GM18951 (cell line): ENCODE data around the gene CSNK1A1L.

Experiments used
- POLR2A ChIP-seq: IDR thresholded peaks from 4 replicates; pipeline ENCODE4 v1.6.1; 2011; ENCODE audit warnings: mild to moderate bottlenecking; ENCODE audit not compliant: insufficient read length, insufficient read depth; ENCODE audit errors: extremely low read depth
- in situ Hi-C: fragments of 300-500 bp; cut with MboI; formaldehyde crosslinking; loops from one replicate; pipeline ENCODE4 v1.12.0; 2022; ENCODE audit warnings: low sequenced_read_pairs, mixed read lengths, inconsistent platforms; ENCODE audit not compliant: unreplicated experiment

CSNK1A1L gene

DNA sequence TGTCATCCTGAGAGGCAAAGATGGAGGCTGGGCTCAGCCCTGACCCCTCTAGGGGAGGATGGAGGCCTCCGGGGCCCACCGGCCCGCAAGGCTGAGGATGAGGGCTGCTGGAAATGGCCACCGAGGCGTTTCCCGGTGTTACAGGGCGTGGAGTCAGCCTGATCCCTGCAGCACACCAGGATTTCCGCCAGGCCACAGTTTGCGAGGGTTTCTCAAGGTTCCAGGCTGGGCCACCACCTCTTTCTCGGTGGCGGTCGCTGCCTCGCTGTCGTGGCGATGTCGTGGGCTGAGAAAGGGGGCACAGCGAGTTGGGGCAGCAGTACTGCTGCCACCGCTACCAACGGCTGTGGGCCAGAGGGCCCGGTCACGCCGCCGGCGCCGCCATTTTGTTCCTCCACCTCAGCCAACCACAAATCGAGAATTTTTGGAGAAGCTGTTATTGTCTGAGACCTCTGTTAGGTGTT is at the start of gene CSNK1A1L:
Gene CSNK1A1L (minus strand): TSS at position 414 of the 464 bp plus-strand sequence. CDS start 408 bp downstream, at position 6.
- no peak for TF ChIP-seq POLR2A
- in situ Hi-C loops, result no loop called here

DNA sequence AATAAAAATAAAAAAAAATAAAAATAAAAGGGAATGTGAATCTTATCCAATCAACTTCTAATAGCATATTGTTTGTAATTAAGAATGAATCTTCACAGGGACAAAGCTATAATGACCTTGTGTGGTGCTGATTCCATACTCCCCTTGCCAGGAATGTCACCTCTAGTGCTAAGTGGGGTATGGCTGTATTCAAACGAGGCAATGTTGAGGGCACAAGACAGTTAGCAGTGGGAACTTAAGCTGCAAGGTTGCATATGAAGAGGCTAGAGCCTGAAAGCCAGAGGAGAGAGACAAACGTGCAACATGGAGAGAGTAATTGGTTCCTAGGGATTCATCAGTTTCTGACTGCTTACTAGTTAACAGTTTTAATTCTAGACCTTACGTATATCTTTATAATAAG is 43.9 kb upstream of the CSNK1A1L start:
- no peak for TF ChIP-seq POLR2A
- in situ Hi-C loops, result no loop called here

DNA sequence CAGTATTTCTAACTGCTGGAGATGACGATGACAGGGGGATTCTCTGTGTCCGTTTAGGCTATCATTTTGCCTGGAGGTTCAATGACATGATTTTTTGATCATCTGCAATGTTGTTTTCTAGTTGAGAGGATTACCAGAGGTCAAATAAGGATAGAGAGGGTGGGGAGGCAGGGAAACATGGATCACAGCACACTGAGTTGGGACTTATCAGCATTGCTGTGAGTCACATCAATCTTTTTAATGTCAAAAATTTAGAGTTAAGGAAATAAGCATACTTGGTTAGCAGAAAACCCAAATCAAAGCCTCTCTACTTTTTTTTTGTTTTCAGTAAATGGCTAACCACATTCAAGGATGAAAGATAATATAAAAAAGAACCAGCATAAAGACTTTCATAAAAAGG is 43.0 kb upstream of the CSNK1A1L start:
- TF ChIP-seq POLR2A, result no peak
- in situ Hi-C loops, result no loop called here

DNA sequence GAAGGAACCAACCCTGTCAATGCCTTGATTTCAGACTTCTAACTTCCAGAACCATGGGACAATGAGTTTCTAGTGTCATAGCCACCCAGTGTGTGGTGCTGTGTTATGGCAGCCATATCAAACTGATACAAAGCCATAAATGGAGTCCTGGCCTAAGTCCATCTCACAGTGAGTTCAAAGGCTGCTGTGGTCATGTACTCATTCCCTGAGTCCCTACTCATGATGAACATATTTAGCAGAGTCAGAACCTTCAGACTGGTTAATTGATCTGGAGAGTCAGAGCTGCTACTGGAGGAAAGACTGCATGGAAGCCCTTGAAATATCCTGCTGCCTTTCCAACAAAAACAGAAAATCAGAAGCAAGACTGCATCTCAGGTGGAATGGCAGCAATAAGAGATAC is 39.2 kb upstream of the CSNK1A1L start:
- no peak for TF ChIP-seq POLR2A
- in situ Hi-C loops, result no loop called here

DNA sequence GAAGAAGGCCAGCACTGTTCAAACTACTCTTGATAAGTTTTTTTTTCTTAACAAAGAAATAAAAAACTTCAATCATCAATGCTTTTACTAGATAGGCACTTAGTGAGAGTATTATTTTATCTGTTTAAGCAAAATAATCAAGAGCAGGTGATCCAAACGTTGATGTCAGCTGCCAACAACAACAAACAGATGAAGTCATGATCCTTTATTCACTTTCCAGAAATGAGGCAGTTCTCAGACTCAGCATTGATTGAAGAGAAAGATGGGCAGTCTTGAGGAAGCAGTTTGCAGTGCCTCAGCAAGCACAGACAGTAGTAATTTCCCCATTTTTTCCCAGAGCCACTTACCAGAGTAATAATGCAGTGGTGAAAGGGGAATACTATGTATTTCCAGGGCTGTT is 38.4 kb upstream of the CSNK1A1L start:
- in situ Hi-C loops, result no loop called here

DNA sequence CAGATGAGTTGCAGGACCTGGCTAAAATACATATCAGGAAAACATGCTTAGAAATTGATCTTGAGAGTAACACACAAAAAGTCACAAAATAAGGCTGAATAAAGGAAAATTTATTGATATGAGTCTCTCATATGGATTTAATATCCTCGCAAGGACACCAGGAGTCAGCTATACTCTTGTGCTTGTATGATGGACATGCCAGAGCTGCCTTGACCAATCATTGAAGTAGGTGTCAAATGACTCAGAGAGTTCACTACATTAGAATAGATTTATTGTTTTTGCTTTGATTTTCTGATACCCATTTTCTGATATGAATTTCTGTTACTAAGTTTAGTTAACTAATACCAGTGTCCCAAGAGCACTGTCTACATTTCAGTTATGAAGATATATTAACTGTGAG is 37.4 kb upstream of the CSNK1A1L start:
- no peak for TF ChIP-seq POLR2A
- in situ Hi-C loops, result no loop called here

More for the DNA sequence above, 38.4 kb upstream of the CSNK1A1L start:
- no peak for TF ChIP-seq POLR2A

DNA sequence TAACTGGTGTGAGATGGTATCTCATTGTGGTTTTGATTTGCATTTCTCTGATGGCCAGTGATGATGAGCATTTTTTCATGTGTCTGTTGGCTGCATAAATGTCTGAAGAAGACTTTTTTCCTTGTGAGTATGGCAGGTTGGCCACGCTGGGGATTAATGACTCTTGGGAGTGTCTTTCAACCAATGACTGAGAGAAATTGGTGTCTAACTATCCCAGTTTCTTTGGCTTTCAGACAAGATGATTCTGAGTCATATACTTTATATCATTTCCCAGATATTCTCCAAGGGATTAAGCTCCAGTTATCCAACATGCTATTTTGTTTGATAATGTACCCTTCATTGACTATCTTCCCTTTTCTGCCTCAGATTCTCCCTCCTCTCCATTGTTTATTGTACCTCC is 35.5 kb upstream of the CSNK1A1L start:
- no peak for TF ChIP-seq POLR2A
- in situ Hi-C loops, result no loop called here

DNA sequence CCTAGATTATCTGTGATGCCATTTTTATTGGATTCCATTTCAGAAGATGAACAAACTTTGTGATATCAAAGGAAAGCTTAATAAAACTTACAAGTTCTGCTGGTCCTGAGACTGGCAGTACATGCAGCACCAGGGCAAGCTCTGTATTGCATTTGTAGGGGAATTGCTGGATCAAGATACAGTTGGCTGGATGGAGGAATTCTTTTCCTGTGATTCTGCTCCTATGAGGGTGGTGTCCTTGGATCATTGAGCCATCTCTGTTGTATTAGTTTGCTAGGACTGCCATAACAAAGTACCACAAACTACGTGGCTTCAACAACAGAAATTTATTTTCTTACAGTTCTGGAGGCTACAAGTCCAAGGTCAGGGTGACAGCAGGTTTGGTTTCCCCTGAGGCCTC is 33.9 kb upstream of the CSNK1A1L start:
- in situ Hi-C loops, result no loop called here

DNA sequence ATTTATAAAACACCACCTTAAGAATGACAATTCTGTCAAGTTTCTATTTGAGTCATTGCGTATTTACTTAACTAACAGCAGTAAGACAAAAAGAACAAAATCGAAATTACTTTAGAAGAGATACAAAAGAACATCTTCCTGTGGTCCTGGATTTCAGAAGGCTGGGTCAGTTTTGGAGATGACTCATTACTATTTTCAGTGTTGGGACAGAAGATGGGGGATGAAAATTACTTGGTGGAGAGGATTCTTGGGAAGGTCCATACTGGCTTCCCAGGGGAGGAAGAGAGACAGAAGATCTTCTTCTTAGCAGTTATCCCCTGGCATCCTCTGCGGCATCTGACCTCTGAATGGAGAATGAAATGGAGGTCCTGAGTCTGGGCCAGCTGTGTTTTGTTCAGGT is 33.5 kb upstream of the CSNK1A1L start:
- in situ Hi-C loops, result no loop called here

More for the DNA sequence above, 33.9 kb upstream of the CSNK1A1L start:
- TF ChIP-seq POLR2A, result no peak

DNA sequence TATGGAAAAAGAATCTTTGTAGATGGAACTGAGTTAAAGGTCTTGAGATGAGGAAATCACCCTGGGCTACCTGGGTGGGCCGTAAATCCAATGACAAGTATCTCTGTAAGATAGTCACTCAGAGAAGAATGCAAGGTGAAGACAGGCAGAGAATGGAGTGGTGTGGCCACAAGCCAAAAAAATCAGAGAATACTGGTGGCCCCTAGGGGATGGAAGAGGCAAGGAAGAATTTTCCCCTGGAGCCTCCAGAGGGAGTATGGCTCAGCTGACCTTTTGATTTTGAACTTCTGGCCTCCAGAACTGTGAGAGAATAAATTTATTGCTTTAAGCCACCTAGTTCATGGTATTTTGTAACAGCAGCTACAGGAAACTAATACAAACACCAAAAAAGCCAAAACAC is 32.7 kb upstream of the CSNK1A1L start:
- TF ChIP-seq POLR2A, result no peak
- in situ Hi-C loops, result no loop called here

More for the DNA sequence above, 33.5 kb upstream of the CSNK1A1L start:
- TF ChIP-seq POLR2A, result no peak

DNA sequence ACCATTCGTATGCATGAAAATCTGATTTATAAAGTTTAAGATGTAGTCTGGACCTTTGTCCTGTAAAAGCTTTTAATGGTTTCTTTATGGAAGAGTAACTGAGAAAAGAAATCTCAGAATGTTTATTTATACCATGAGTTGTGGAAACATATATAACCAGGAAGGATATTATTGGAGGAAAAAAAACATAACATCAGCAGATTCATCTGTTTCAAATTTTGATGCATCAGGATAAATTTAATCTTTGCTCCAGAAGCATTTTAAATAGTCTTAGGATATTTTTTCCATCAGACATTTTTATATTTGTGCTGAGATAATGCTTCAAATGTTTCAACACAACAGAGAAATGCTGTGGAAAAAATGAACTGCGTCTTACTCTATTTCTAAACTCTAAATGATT is 31.2 kb upstream of the CSNK1A1L start:
- in situ Hi-C loops, result no loop called here
- no peak for TF ChIP-seq POLR2A

DNA sequence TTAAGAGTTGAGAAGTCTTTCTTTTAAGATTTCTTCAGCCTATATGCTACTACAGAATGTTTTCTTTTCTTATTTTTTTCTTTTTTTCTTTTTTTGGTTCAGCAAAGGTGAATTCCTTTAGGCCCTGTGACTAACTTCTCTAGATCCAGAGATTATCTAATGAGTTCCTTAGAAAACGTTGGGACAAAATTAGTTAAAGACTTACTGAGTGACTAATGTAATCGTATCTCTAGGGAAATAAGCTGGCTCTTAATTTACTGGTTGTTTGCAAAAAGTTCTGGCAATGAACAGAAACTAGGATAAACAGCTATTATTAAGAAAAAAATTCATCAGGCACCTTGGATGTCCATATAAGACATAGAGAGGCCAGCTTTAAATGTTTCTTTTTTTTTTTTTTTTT is 30.7 kb upstream of the CSNK1A1L start:
- no peak for TF ChIP-seq POLR2A
- in situ Hi-C loops, result no loop called here

DNA sequence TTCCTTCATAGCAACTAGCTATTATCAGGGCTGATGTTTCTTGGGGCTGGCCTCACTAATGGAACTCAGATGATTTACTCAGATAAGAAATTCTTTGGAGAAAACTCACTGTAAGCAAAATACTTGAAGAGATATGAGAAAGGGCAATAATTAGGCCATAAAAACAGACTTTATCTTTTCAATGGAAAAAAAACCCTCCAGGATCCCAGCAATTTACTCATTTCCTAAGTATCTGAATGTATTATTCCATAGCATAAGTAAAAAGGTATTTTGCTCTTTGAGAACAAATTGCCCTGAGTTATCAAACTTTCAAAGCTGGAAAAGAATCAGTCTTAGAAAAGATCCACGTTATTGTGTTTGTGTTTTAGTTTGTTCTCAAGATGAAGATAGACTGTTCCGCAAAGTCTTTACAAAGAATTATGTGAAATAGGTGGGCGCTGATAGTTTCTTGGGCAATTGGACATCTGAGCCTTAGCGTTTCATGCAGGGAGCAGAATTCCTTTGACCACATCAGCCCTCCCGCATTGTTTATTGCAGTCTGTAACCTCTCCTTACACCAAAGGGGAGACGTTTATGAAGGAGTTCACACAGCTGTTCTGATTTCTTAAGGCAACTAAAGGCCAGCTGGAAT is 29.1 kb upstream of the CSNK1A1L start:
- in situ Hi-C loops, result no loop called here
- no peak for TF ChIP-seq POLR2A

DNA sequence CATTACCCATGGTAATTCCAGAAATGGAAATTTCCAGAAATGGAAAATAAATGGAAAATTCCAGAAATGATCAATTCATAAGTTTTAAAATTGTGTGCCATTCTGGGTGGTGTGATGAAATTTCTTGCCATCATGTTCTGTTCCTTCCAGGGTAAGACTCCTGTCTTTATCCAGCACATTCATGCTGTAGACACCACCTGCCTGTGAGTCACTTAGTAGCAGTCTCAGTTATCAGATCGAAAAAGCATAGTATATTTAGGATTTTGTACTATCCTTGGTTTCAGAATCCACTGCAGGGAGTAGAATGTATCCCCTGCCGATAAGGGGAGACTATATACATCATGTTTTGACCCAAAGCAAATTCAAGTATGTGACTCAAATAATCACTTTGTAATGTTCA is 26.7 kb upstream of the CSNK1A1L start:
- TF ChIP-seq POLR2A, result no peak
- in situ Hi-C loops, result no loop called here

DNA sequence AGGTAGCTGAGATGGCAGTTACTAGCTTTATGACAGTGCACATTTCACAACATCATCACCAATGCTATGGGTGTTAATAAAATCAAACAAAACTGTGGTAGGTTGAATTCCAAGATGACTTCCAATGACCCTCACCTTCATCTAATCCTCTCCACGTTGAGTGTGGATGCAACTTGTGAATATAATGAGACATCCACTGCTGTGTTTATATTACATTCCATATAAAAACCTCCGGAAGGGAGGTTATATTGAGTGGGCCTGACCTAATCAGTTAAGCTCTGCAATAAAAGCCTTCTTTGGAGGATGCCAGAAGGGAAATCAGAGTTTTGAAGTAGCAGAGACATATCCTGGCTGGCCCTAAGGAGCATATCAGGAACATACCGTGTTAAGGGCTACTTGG is 25.6 kb upstream of the CSNK1A1L start:
- in situ Hi-C loops, result no loop called here
- TF ChIP-seq POLR2A, result no peak
